ENCODE results near the gene ZNF236.

ZNF236 gene

GRCh38 chr18:76920974-76921373, 98.6 kb downstream of the ZNF236 start:
- no peaks in the 10 kb centered on the region for H3K4me1 ChIP-seq (ENCODE audit: control insufficient read depth, insufficient read depth, low read length, poor library complexity, severe bottlenecking)
- H3K27ac ChIP-seq (ENCODE audit: insufficient read depth, low read length, poor library complexity, severe bottlenecking), result no peak overlapping the region
- no peak for DNase-seq
- no peaks in the 10 kb centered on the region for H3K9me3 ChIP-seq (ENCODE audit: control insufficient read depth, low read length)
- no peaks in the 10 kb centered on the region for H3K27me3 ChIP-seq (replicated peaks; ENCODE audit: control insufficient read depth, insufficient read depth, low read length, poor library complexity, severe bottlenecking)
- H3K36me3 ChIP-seq (ENCODE audit: control insufficient read depth, insufficient read depth, low read length), result peaks cover 56% of the 10 kb centered on the region
- no peak overlapping the region for H3K4me3 ChIP-seq (ENCODE audit: insufficient read depth, low read depth, low read length, poor library complexity, severe bottlenecking)

GRCh38 chr18:76922107-76922506, 99.8 kb downstream of the ZNF236 start:
- no peak overlapping the region for H3K27ac ChIP-seq (ENCODE audit: insufficient read depth, low read length, poor library complexity, severe bottlenecking)
- no peaks in the 10 kb centered on the region for H3K27me3 ChIP-seq (replicated peaks; ENCODE audit: control insufficient read depth, insufficient read depth, low read length, poor library complexity, severe bottlenecking)
- no peaks in the 10 kb centered on the region for H3K9me3 ChIP-seq (ENCODE audit: control insufficient read depth, low read length)
- no peaks in the 10 kb centered on the region for H3K4me1 ChIP-seq (ENCODE audit: control insufficient read depth, insufficient read depth, low read length, poor library complexity, severe bottlenecking)
- DNase-seq, result peak in 1 of 3 donors; percentile 10
- H3K36me3 ChIP-seq (ENCODE audit: control insufficient read depth, insufficient read depth, low read length), result peaks cover 49% of the 10 kb centered on the region
- no peak overlapping the region for H3K4me3 ChIP-seq (ENCODE audit: insufficient read depth, low read depth, low read length, poor library complexity, severe bottlenecking)

- Histone ChIP-seq H3K9me3 (ENCODE audit: control insufficient read depth, low read length) (no peaks in the 10 kb centered on the region), H3K27me3 (replicated peaks; ENCODE audit: control insufficient read depth, insufficient read depth, low read length, poor library complexity, severe bottlenecking) (no peaks in the 10 kb centered on the region), H3K4me3 (ENCODE audit: insufficient read depth, low read depth, low read length, poor library complexity, severe bottlenecking) (no peak overlapping the region), H3K4me1 (ENCODE audit: control insufficient read depth, insufficient read depth, low read length, poor library complexity, severe bottlenecking) (no peaks in the 10 kb centered on the region), H3K36me3 (ENCODE audit: control insufficient read depth, insufficient read depth, low read length) (peaks cover 51% of the 10 kb centered on the region), H3K27ac (ENCODE audit: insufficient read depth, low read length, poor library complexity, severe bottlenecking) (no peak overlapping the region)
- no peak for DNase-seq
Measured at GRCh38 chr18:76923485-76924085, 101.2 kb downstream of the ZNF236 start.

- no peaks in the 10 kb centered on the region for H3K9me3 ChIP-seq (ENCODE audit: control insufficient read depth, low read length)
- no peak overlapping the region for H3K27ac ChIP-seq (ENCODE audit: insufficient read depth, low read length, poor library complexity, severe bottlenecking)
- H3K27me3 ChIP-seq (replicated peaks; ENCODE audit: control insufficient read depth, insufficient read depth, low read length, poor library complexity, severe bottlenecking), result no peaks in the 10 kb centered on the region
- DNase-seq, result no peak
- no peaks in the 10 kb centered on the region for H3K4me1 ChIP-seq (ENCODE audit: control insufficient read depth, insufficient read depth, low read length, poor library complexity, severe bottlenecking)
- H3K4me3 ChIP-seq (ENCODE audit: insufficient read depth, low read depth, low read length, poor library complexity, severe bottlenecking), result no peak overlapping the region
- peaks cover 51% of the 10 kb centered on the region for H3K36me3 ChIP-seq (ENCODE audit: control insufficient read depth, insufficient read depth, low read length)
Measured at GRCh38 chr18:76925501-76925900, 103.1 kb downstream of the ZNF236 start.

GRCh38 chr18:76927223-76927725, 104.9 kb downstream of the ZNF236 start:
- H3K27ac ChIP-seq (ENCODE audit: insufficient read depth, low read length, poor library complexity, severe bottlenecking), result no peak overlapping the region
- no peak overlapping the region for H3K4me3 ChIP-seq (ENCODE audit: insufficient read depth, low read depth, low read length, poor library complexity, severe bottlenecking)
- H3K9me3 ChIP-seq (ENCODE audit: control insufficient read depth, low read length), result no peaks in the 10 kb centered on the region
- peaks cover 50% of the 10 kb centered on the region for H3K36me3 ChIP-seq (ENCODE audit: control insufficient read depth, insufficient read depth, low read length)
- no peak for DNase-seq
- no peaks in the 10 kb centered on the region for H3K4me1 ChIP-seq (ENCODE audit: control insufficient read depth, insufficient read depth, low read length, poor library complexity, severe bottlenecking)
- H3K27me3 ChIP-seq (replicated peaks; ENCODE audit: control insufficient read depth, insufficient read depth, low read length, poor library complexity, severe bottlenecking), result no peaks in the 10 kb centered on the region

- H3K36me3 ChIP-seq (ENCODE audit: control insufficient read depth, insufficient read depth, low read length), result peaks cover 50% of the 10 kb centered on the region
Measured at GRCh38 chr18:76928179-76928868, 106.0 kb downstream of the ZNF236 start.

GRCh38 chr18:76931171-76931570, 108.8 kb downstream of the ZNF236 start:
- Histone ChIP-seq H3K9me3 (ENCODE audit: control insufficient read depth, low read length) (no peaks in the 10 kb centered on the region), H3K4me1 (ENCODE audit: control insufficient read depth, insufficient read depth, low read length, poor library complexity, severe bottlenecking) (no peaks in the 10 kb centered on the region), H3K27ac (ENCODE audit: insufficient read depth, low read length, poor library complexity, severe bottlenecking) (no peak overlapping the region), H3K36me3 (ENCODE audit: control insufficient read depth, insufficient read depth, low read length) (peaks cover 30% of the 10 kb centered on the region), H3K27me3 (replicated peaks; ENCODE audit: control insufficient read depth, insufficient read depth, low read length, poor library complexity, severe bottlenecking) (no peaks in the 10 kb centered on the region), H3K4me3 (ENCODE audit: insufficient read depth, low read depth, low read length, poor library complexity, severe bottlenecking) (no peak overlapping the region)
- DNase-seq, result no peak

More at GRCh38 chr18:76928179-76928868, 106.0 kb downstream of the ZNF236 start:
- Histone ChIP-seq H3K4me3 (ENCODE audit: insufficient read depth, low read depth, low read length, poor library complexity, severe bottlenecking) (no peak overlapping the region), H3K9me3 (ENCODE audit: control insufficient read depth, low read length) (no peaks in the 10 kb centered on the region), H3K4me1 (ENCODE audit: control insufficient read depth, insufficient read depth, low read length, poor library complexity, severe bottlenecking) (no peaks in the 10 kb centered on the region), H3K27ac (ENCODE audit: insufficient read depth, low read length, poor library complexity, severe bottlenecking) (no peak overlapping the region), H3K27me3 (replicated peaks; ENCODE audit: control insufficient read depth, insufficient read depth, low read length, poor library complexity, severe bottlenecking) (no peaks in the 10 kb centered on the region)
- DNase-seq, result no peak

GRCh38 chr18:76932026-76932819, 109.9 kb downstream of the ZNF236 start:
- Histone ChIP-seq H3K27ac (ENCODE audit: insufficient read depth, low read length, poor library complexity, severe bottlenecking) (no peak overlapping the region), H3K27me3 (replicated peaks; ENCODE audit: control insufficient read depth, insufficient read depth, low read length, poor library complexity, severe bottlenecking) (no peaks in the 10 kb centered on the region), H3K4me3 (ENCODE audit: insufficient read depth, low read depth, low read length, poor library complexity, severe bottlenecking) (no peak overlapping the region), H3K9me3 (ENCODE audit: control insufficient read depth, low read length) (no peaks in the 10 kb centered on the region), H3K36me3 (ENCODE audit: control insufficient read depth, insufficient read depth, low read length) (peaks cover 37% of the 10 kb centered on the region), H3K4me1 (ENCODE audit: control insufficient read depth, insufficient read depth, low read length, poor library complexity, severe bottlenecking) (no peaks in the 10 kb centered on the region)
- no peak for DNase-seq

- no peak overlapping the region for H3K27ac ChIP-seq (ENCODE audit: insufficient read depth, low read length, poor library complexity, severe bottlenecking)
- no peak for DNase-seq
- peaks cover 41% of the 10 kb centered on the region for H3K36me3 ChIP-seq (ENCODE audit: control insufficient read depth, insufficient read depth, low read length)
- no peaks in the 10 kb centered on the region for H3K9me3 ChIP-seq (ENCODE audit: control insufficient read depth, low read length)
- no peaks in the 10 kb centered on the region for H3K4me1 ChIP-seq (ENCODE audit: control insufficient read depth, insufficient read depth, low read length, poor library complexity, severe bottlenecking)
- H3K27me3 ChIP-seq (replicated peaks; ENCODE audit: control insufficient read depth, insufficient read depth, low read length, poor library complexity, severe bottlenecking), result no peaks in the 10 kb centered on the region
- H3K4me3 ChIP-seq (ENCODE audit: insufficient read depth, low read depth, low read length, poor library complexity, severe bottlenecking), result no peak overlapping the region
Measured at GRCh38 chr18:76935722-76936337, 113.5 kb downstream of the ZNF236 start.
